GM12874 (cell line): ENCODE measurements around the gene CDC20B.
A peak's percentile ranks its signal among the peaks of the same experiment; 100 is the strongest.

Experiments used
- CTCF ChIP-seq: IDR thresholded peaks from 2 replicates; pipeline ENCODE4 v1.5.1; 2011; ENCODE audit warnings: low read depth, mild to moderate bottlenecking, control low read depth, low read length, moderate library complexity; ENCODE audit not compliant: insufficient read depth

CDC20B gene

GRCh38 chr5:55154873-55155272 is 18.1 kb downstream of the CDC20B start:
- no peak for TF ChIP-seq CTCF

GRCh38 chr5:55151923-55152842 is 20.8 kb downstream of the CDC20B start:
- TF ChIP-seq CTCF = no peak

GRCh38 chr5:55149308-55149795 is 23.6 kb downstream of the CDC20B start:
- no peak for TF ChIP-seq CTCF

GRCh38 chr5:55146543-55147151 is 26.3 kb downstream of the CDC20B start:
- TF ChIP-seq CTCF = peak; percentile 90

GRCh38 chr5:55146080-55146479 is 26.9 kb downstream of the CDC20B start:
- no peak for TF ChIP-seq CTCF

- no peak for TF ChIP-seq CTCF
Measured at GRCh38 chr5:55143624-55144023, 29.4 kb downstream of the CDC20B start.

- TF ChIP-seq CTCF = no peak
Measured at GRCh38 chr5:55141945-55142690, 30.9 kb downstream of the CDC20B start.
